Effector CD4-positive, alpha-beta T cell (primary cell): Measurements from ENCODE around the gene NOL4L.
A peak's percentile ranks its signal among the peaks of the same experiment; 100 is the strongest.

Experiments used
- DNase-seq: peaks from one replicate; pipeline ENCODE4 v3.0.0-alpha.2; 2020
- total RNA-seq: gene quantifications from one replicate; lab custom pipeline; 2026; lab: John Stamatoyannopoulos, UW

The NOL4L gene, protein sequence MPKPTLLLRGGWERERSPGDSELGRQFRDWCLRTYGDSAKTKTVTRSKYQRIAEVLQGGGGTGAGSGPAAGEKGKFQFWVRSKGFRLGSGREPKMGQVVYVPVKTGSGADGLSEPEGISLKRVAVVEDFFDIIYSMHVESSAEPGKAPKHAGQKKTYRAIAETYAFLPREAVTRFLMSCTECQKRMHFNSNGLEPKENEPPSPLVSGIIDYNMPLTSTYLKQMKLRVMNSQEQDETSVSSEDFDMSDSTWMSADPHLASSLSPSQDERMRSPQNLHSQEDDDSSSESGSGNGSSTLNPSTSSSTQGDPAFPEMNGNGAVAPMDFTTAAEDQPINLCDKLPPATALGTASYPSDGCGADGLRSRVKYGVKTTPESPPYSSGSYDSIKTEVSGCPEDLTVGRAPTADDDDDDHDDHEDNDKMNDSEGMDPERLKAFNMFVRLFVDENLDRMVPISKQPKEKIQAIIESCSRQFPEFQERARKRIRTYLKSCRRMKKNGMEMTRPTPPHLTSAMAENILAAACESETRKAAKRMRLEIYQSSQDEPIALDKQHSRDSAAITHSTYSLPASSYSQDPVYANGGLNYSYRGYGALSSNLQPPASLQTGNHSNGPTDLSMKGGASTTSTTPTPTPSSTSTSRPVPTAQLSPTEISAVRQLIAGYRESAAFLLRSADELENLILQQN
- total RNA-seq = 109 reads per million, percentile 84 among the genes with 10 or more reads in this experiment

GRCh38 chr20:32585011-32585585 is at the start of gene NOL4L:
TSS of gene NOL4L (minus strand) at chr20:32585333. CDS start at chr20:32584890, 443 bp downstream.
- peak; percentile 36 for DNase-seq

- no peak for DNase-seq
Observed at GRCh38 chr20:32634041-32634805, 49.1 kb upstream of the NOL4L start.

DNA sequence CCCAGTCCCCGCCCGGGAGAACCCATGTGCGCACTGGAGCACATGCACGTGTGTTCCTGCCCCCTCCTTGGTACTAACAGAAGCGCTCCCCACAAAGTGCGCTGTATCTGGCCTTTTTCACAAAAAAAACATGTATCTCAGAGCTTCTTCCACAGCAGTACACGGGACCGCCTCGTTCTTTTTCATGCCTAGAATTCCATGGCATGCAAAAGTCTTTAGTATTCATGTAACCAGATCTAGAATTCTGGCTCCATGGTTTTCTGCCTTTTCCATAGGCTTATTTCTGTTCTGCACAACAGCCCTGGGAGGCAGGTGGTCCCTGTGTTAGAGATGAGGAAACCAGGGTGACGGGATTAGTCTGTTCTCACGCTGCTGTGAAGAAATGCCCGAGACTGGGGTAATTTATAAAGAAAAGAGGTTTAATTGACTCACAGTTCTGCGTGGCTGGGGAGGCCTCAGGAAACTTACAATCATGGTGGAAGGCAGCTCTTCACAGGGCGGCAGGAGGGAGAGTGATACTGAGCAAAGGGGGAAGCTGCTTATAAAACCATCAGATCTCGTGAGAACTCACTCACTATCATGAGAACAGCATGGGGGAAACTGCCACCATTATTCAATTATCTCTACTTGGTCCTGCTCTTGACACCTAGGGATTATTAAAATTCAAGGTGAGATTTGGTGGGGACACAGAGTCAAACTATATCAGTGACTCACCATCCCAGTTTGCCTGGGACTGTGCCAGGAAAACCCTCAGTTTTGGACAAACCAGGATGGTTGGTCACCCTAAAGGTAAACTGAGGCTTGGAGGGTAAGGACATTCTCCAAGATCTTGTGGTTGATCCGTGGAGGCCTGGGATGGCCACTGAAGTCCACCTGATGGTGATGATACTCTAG is 47.6 kb upstream of the NOL4L start:
- DNase-seq = no peak

DNA sequence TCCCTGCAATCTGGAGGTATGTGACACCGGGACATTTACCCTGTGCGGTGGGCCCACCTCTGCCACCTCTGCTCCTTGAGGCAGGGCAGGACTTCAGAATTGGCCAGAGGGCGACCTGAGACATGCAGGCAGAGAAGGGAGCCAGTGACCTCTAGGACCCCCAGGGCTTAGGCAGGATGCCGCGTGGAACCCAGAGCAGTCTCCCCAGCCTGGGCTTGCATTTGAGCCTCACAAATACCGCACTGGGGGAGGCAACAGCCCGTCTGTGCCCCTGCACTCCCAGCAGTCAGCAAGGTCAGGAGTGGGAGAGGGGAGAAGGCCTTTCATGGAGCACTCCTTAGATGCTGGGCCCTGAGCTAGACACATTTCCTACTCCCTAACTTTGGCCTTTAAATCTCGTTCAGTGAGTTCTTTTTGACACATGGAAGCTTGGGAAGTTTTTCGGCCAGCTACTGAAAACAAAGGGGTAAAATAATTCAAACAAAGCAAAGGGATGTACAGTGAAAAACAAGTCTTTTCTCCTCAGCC is 46.9 kb upstream of the NOL4L start:
- no peak for DNase-seq

- DNase-seq = no peak
Observed at GRCh38 chr20:32629813-32630212, 44.7 kb upstream of the NOL4L start.

DNA sequence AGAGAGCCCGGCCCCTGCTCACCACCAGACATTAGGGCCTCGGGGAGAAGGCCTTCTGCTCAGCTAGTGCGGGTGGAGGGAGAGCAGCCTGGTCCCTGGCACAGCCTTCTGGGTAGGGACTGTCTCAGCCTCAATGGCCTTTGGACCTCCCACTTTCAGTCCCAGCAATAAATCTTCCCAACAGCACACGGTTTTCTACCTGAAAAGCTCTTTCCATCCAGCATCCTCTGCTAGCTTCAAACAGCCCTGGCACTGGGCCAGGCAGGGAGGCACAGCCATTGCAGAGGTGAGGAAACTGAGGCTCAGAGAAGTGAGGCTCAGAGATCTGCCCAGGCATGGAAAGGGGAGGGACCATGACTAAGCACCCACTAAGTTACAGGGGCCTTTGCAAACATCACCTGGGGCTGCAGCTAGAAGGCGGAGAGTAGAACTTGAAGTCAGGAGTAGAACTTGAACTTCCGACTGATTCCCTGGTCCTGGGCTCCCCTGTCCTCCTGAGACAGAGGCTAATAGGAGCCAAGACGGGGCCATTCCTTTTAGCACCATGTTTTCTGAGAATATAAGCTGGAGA is 43.9 kb upstream of the NOL4L start:
- DNase-seq = no peak

- no peak for DNase-seq
Observed at GRCh38 chr20:32626859-32627636, 41.9 kb upstream of the NOL4L start.

GRCh38 chr20:32626407-32626806 is 41.3 kb upstream of the NOL4L start:
- DNase-seq = no peak

DNA sequence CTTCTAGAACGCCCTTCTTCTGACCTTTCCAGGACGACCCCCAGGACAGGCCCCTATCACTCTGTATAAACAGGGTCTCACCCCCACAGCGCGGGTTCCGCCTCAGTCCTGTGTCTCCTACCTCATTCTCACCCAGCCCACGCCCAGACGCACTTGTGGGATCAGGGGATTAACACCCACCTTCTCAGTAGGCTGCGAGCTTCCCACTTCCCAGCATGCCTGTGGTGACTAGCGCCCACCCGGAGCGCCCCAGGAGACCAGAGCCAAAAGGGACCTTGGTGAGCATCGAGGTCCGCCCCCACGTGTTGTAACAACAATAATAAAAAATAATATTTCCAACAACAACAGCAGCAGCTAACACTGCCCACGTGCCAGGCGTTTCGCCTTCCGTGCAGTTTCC is 40.9 kb upstream of the NOL4L start:
- no peak for DNase-seq

- DNase-seq = no peak
Observed at GRCh38 chr20:32624687-32625345, 39.7 kb upstream of the NOL4L start.

DNA sequence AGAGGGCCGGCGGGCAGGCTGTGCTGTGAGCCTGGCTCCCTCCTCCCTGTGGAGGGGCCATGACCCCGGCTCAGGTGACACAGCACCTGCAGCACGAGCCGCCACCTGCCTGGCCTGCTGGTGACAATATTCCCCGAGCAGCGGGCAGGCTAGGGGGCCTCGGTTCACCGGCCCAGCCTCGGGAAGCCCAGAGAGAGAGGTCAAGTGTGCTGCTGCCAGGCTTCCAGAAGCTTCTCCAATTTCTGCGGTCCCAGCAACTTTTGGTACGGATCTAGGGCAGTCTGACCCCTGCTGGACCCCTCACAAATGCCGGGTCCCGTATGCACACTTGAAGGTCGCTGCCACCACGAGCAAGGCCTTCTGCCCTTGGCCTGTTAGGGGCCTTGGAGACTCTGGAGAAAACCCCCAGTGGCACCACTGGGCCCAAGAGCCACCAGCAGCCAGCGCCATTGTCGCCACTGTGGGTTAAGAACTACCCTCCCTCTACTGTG is 38.6 kb upstream of the NOL4L start:
- DNase-seq = no peak

GRCh38 chr20:32622585-32623468 is 37.7 kb upstream of the NOL4L start:
- DNase-seq = no peak

DNA sequence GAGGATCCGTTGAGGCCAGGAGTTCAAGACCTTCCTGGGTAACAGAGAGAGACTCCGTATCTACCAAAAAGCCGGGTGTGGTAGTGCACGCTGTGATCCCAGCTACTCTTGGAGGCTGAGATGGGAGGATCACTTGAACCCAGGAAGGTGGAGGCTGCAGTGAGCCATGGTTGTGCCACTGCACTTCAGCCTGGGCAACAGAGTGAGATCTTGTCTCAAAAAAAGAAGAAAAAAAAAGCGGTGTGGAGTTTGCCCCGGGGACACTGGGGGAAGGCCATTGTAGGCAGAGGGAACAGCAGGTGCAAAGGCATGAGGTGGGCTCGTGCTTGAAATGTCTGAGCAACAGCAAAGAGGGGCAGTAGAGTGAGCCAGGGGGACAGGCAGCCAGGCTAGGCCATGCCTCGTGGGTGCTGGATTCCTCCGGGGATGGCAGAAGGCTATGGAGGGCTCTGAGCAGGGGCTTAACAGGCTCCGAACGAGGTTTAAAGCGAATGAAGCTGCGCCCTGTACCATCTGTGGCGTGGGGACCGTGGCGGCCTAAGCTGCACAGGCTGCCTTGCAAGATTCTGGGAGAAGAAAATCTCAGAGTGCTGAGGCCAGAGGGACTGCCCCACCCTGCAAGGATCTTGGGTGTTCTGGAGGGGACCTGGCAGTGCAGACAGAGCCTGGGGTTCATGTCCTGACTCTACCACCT is 36.9 kb upstream of the NOL4L start:
- DNase-seq = no peak

DNA sequence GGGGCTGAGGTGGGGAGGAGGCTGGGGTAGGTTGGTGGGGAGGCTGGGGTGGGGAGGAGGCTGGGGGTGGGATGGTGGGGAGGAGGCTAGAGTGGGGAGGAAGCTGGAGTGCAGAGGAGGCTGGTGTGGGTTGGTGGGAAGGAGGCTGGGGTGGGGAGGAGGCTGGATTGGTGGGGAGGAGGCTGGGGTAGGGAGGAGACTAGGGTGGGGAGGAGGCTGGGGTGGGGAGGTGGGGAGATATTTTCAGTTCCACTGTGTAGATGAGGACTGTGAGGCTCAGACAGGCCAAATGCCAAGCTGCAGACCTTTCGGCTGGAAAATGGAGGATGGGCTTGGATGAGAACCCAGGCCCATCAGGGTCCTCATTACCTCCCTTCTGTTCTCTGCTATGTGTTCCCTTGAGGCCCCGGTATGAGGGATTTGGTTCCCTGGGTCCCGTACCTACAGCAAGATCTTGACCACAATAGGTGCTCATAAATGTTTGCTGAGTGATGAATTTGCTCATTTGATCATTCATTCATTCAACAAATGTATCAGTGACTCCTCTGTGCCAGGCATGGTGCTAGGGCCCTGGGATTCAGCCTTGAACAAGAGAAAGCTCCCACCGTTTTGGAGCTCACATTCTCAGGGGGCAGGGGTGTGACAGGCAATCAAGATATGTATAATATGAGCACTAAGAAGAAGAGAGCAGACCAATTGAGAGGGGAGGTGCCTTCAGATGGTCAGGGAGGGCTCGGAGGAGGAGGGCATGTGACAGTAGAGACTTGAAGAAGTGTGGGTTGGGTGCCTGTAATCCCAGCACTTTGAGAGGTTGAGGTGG is 36.1 kb upstream of the NOL4L start:
- DNase-seq = no peak

DNA sequence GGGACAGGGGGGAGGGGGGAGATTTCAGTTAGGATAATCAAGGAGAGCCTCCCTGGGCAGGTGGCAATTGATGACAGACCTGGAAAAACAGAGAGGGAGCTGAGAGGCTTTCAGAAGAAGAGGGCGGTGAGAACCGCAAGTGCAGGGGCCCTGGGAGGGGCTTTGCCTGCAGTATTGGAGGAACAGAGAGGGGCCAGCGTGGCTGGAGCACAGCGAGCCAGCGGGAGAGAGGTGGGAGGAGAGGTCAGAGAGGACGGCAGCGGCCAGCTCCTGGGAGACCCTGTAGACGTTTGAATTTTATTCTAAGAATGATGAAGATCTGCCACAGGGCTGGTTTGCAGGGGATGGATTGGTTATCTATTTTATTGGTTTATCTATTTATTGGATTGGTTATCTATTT is 34.5 kb upstream of the NOL4L start:
- no peak for DNase-seq

- DNase-seq = no peak
Observed at GRCh38 chr20:32614772-32615171, 29.6 kb upstream of the NOL4L start.

DNA sequence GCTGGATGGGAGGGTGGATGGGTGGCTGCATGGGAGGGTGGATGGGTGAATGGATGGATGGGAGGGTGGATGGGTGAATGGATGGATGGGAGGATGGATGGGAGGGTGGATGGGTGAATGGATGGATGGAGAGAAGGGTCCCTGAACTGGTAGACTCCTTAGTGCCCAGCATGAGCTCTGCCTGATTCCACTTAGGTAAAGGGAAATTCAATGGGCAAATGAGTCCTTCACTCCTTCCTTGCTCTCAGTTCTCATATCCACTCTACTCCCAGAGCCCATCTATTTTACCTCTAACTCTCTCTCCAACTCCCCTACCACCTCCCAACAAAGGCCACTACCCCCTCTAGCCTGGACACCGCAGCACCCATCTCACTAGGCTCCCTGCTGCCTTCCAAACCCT is 29.2 kb upstream of the NOL4L start:
- DNase-seq = no peak
